Activated CD4-positive, alpha-beta memory T cell treated with anti-CD3 and anti-CD28 coated beads for 36 hours (primary cell): Measurements from ENCODE around the gene PLAGL2. TPM values are rescaled to one million over a fixed set of nuclear protein-coding genes. Genes with fewer than 3 reads are reported as not detected.

Source experiments
- CTCF ChIA-PET: fragments of 350-600 bp; sonication (Branson Sonifier 250); formaldehyde crosslinking; loops from one replicate; lab custom pipeline; 2021; ENCODE audit warnings: antibody characterized with exemption, inconsistent platforms; lab: Charles Lee
- POLR2A ChIA-PET: fragments of 350-600 bp; sonication (Branson Sonifier 250); formaldehyde crosslinking; loops from one replicate; lab custom pipeline; 2021; ENCODE audit warnings: antibody characterized with exemption; lab: Charles Lee
- DNase-seq: peaks from one replicate; pipeline ENCODE4 v3.0.0-alpha.2; 2020
- H3K27ac Mint-ChIP-seq: one replicate; pipeline ENCODE4 v1.8.0; 2021; ENCODE audit warnings: mixed read lengths
- H3K27me3 Mint-ChIP-seq: one replicate; pipeline ENCODE4 v1.8.0; 2021; ENCODE audit warnings: mixed read lengths
- H3K36me3 Mint-ChIP-seq: one replicate; pipeline ENCODE4 v1.8.0; 2021; ENCODE audit warnings: mixed read lengths
- H3K4me1 Mint-ChIP-seq: one replicate; pipeline ENCODE4 v1.8.0; 2021; ENCODE audit warnings: low read depth, mixed read lengths
- H3K4me3 Mint-ChIP-seq: one replicate; pipeline ENCODE4 v1.8.0; 2021; ENCODE audit warnings: mild to moderate bottlenecking, mixed read lengths
- H3K9me3 Mint-ChIP-seq: one replicate; pipeline ENCODE4 v1.8.0; 2021; ENCODE audit warnings: mixed read lengths
- intact Hi-C: fragments of 100-400 bp; cut with micrococcal nuclease; formaldehyde crosslinking; loops from one replicate; pipeline ENCODE4 v1.15.1; 2023
- total RNA-seq, 2 experiments: library from RNA; stranded (reverse); gene quantifications; one replicate each; pipeline ENCODE4 v1.2.3, GENCODE V29; 2021

Gene PLAGL2
- total RNA-seq, 2 experiments from 2014 or later: 93.9 to 95.6 TPM

DNA sequence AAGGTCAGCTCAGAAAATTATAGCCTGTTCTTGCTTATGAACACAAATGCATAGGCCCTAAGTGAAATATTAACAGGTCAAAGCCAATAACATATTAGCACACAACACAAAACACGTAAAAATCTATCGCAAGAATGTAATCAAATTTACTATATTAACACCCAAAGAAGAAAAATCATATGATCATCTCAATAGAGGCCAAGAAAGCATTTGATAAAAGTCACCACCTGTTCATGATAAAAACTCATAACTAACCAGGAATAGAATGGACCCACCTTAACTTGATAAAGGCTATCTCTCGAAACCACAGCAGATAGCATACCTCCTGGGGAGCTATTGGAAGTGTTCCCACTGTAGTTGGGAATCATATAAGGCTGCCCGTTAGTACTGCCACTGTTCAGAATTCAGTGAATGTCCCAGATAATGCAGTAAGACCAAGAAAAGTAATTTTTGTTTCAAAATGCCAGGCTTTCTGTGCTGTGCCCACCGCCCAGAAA is 21.8 kb upstream of the PLAGL2 start:
- CTCF ChIA-PET: interaction anchor here (0.6 kb wide), 1 partner anchor 18 kb away, joined by 3 read pairs; no protein-coding TSS in a partner anchor
- peaks cover 46% of the 10 kb centered on the region for H3K4me1 Mint-ChIP-seq
- POLR2A ChIA-PET: interaction anchor here (1.0 kb wide), 1 partner anchor 134 kb away, joined by 4 read pairs; no protein-coding TSS in a partner anchor
- H3K27ac Mint-ChIP-seq: peak overlapping the region; percentile 70
- no peak for DNase-seq
- no peak overlapping the region for H3K4me3 Mint-ChIP-seq
- H3K9me3 Mint-ChIP-seq: no peaks in the 10 kb centered on the region
- intact Hi-C loops: no loop called here
- no peaks in the 10 kb centered on the region for H3K27me3 Mint-ChIP-seq
- peaks cover 60% of the 10 kb centered on the region for H3K36me3 Mint-ChIP-seq

GRCh38 chr20:32227744-32228688 is 20.5 kb upstream of the PLAGL2 start:
- Mint-ChIP-seq H3K27ac (peak overlapping the region; percentile 42), H3K27me3 (no peaks in the 10 kb centered on the region), H3K36me3 (peaks cover 54% of the 10 kb centered on the region), H3K9me3 (no peaks in the 10 kb centered on the region), H3K4me3 (no peak overlapping the region), H3K4me1 (peaks cover 35% of the 10 kb centered on the region)
- intact Hi-C loops: no loop called here
- DNase-seq: no peak
- CTCF ChIA-PET: no interaction called here
- POLR2A ChIA-PET: no interaction called here

- H3K36me3 Mint-ChIP-seq: peaks cover 54% of the 10 kb centered on the region
- no peak for DNase-seq
- ChIA-PET CTCF (no interaction called here), POLR2A (no interaction called here)
- no peak overlapping the region for H3K4me3 Mint-ChIP-seq
- no peaks in the 10 kb centered on the region for H3K9me3 Mint-ChIP-seq
- peak overlapping the region; percentile 38 for H3K27ac Mint-ChIP-seq
- intact Hi-C loops: no loop called here
- peaks cover 28% of the 10 kb centered on the region for H3K4me1 Mint-ChIP-seq
- no peaks in the 10 kb centered on the region for H3K27me3 Mint-ChIP-seq
Measured at GRCh38 chr20:32227306-32227705, 19.8 kb upstream of the PLAGL2 start.

DNA sequence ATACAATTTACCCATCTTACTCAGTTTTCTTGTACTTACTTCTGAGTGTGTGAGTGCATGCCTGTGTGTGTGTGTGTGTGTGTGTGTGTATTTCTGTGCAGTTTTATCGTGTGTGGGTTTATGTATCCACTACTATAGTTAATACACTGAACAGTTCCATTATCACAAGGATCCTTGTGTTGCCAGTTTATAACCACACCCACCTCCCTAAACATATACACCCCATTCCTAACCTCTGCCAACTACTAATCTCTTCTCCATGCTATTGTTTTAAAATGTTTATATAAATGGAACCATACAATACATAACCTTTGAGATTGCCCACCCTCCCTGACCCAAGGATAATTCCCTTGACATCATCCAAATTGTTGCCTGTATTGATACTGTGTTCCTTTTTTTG is 18.8 kb upstream of the PLAGL2 start:
- Mint-ChIP-seq H3K9me3 (no peaks in the 10 kb centered on the region), H3K4me1 (peaks cover 19% of the 10 kb centered on the region), H3K4me3 (no peak overlapping the region), H3K27me3 (no peaks in the 10 kb centered on the region), H3K36me3 (peaks cover 52% of the 10 kb centered on the region), H3K27ac (peak overlapping the region; percentile 21)
- DNase-seq: no peak
- CTCF ChIA-PET: no interaction called here
- POLR2A ChIA-PET: no interaction called here
- intact Hi-C loops: no loop called here

- peaks cover 7% of the 10 kb centered on the region for H3K4me1 Mint-ChIP-seq
- CTCF ChIA-PET: no interaction called here
- intact Hi-C loops: no loop called here
- H3K9me3 Mint-ChIP-seq: no peaks in the 10 kb centered on the region
- POLR2A ChIA-PET: no interaction called here
- H3K27me3 Mint-ChIP-seq: no peaks in the 10 kb centered on the region
- no peak overlapping the region for H3K27ac Mint-ChIP-seq
- peaks cover 56% of the 10 kb centered on the region for H3K36me3 Mint-ChIP-seq
- no peak for DNase-seq
- no peak overlapping the region for H3K4me3 Mint-ChIP-seq
Measured at GRCh38 chr20:32224463-32224862, 16.9 kb upstream of the PLAGL2 start.

GRCh38 chr20:32218156-32218900 is 10.8 kb upstream of the PLAGL2 start:
- Mint-ChIP-seq H3K4me1 (peaks cover 8% of the 10 kb centered on the region), H3K9me3 (no peaks in the 10 kb centered on the region), H3K36me3 (peaks cover 60% of the 10 kb centered on the region), H3K27ac (peak overlapping the region; percentile 36), H3K27me3 (no peaks in the 10 kb centered on the region), H3K4me3 (no peak overlapping the region)
- POLR2A ChIA-PET: interaction anchor here (1.2 kb wide), 1 partner anchor 10 kb away, joined by 4 read pairs; no protein-coding TSS in a partner anchor
- intact Hi-C loops: no loop called here
- DNase-seq: no peak
- CTCF ChIA-PET: no interaction called here

DNA sequence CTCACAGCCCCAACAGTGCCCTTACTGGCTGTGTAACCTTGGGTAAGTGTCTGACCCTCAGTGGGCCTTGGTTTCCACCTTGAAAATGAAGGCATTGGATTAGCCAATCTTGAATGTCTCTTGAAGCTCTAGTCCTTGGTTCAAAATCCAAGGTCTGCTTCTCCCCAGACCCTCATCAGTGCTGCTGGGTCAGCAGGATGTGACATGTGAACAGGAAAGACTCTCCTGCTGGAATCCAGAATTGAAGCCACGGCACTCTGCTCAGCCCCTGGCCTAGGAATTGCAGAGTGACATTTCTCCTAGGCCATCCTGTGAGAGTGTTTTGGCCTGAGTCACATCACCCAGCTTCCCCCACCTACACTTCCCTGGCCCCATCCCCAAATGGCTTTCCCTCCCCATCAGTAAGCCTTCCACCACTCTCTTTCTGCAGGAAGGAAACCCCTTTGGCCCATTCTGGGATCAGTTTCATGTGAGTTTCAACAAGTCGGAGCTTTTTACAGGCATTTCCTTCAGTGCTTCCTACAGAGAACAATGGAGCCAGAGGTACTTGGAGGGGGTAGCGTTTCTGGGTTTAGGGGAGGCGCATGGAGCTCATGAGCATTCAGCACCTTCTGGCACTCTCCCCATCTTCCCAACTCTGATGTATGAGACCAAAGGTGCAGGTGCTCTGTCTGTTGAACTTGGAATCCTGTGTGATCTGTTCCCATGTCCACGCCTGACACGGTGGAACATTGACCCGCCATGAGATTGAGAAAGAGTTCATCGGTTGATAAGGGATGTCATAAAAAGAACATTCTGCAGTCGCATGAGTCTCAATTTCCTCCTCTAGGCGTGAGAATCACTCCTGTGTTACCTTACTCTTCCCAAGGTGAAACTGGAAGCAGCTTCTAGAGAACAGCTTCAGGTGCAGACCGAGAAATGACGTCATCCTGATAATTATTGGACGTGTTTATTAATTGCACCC is 8.9 kb upstream of the PLAGL2 start:
- Mint-ChIP-seq H3K36me3 (peaks cover 60% of the 10 kb centered on the region), H3K27me3 (no peaks in the 10 kb centered on the region), H3K9me3 (no peaks in the 10 kb centered on the region), H3K4me3 (no peak overlapping the region), H3K4me1 (peaks cover 17% of the 10 kb centered on the region), H3K27ac (no peak overlapping the region)
- ChIA-PET POLR2A (no interaction called here), CTCF (no interaction called here)
- intact Hi-C loops: no loop called here
- DNase-seq: no peak

DNA sequence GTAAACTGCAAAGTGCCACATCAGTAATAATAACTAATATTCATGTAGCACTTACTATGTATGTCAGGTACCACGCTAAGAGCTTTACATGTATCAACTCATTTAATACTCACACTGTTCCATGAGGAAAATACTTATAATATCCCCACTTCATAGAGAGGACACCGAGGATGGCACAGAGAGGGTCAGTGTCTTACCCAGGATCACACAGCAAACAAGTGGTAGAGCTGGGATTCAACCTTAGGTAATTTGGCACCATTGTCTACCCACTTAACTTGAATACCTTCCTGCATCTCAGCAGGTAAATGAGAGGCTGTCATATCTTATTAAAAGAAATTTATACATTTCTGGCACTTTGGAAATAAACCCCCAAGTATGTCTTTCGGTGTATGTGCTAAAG is 8.2 kb upstream of the PLAGL2 start:
- Mint-ChIP-seq H3K9me3 (no peaks in the 10 kb centered on the region), H3K4me3 (no peak overlapping the region), H3K27ac (no peak overlapping the region), H3K36me3 (peaks cover 59% of the 10 kb centered on the region), H3K4me1 (peaks cover 24% of the 10 kb centered on the region), H3K27me3 (no peaks in the 10 kb centered on the region)
- no peak for DNase-seq
- ChIA-PET CTCF (no interaction called here), POLR2A (no interaction called here)
- intact Hi-C loops: no loop called here

DNA sequence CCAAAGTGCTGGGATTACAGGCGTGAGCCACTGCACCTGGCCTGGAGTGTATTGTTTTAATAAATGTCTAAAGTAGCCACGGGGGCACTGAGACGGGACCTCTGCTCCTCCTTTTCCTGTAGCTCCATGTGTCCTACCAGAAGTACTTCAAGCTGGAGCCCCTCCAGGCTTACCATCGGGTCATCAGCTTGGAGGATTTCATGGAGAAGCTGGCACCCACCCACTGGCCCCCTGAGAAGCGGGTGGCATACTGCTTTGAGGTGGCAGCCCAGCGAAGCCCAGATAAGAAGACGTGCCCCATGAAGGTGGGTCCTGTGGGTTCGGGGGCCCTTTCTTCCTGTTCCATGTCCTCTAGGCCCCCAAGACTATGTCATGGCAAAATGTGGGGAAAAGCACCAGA is 7.6 kb upstream of the PLAGL2 start:
- H3K4me3 Mint-ChIP-seq: no peak overlapping the region
- DNase-seq: no peak
- H3K27ac Mint-ChIP-seq: no peak overlapping the region
- ChIA-PET CTCF (no interaction called here), POLR2A (no interaction called here)
- H3K36me3 Mint-ChIP-seq: peaks cover 62% of the 10 kb centered on the region
- no peaks in the 10 kb centered on the region for H3K9me3 Mint-ChIP-seq
- intact Hi-C loops: no loop called here
- peaks cover 29% of the 10 kb centered on the region for H3K4me1 Mint-ChIP-seq
- H3K27me3 Mint-ChIP-seq: no peaks in the 10 kb centered on the region

GRCh38 chr20:32213870-32214269 is 6.3 kb upstream of the PLAGL2 start:
- POLR2A ChIA-PET: interaction anchor here (1.1 kb wide), 1 partner anchor 18 kb away, joined by 3 read pairs; no protein-coding TSS in a partner anchor
- Mint-ChIP-seq H3K4me3 (no peak overlapping the region), H3K27ac (no peak overlapping the region), H3K9me3 (no peaks in the 10 kb centered on the region), H3K27me3 (no peaks in the 10 kb centered on the region), H3K4me1 (peaks cover 39% of the 10 kb centered on the region), H3K36me3 (peaks cover 65% of the 10 kb centered on the region)
- intact Hi-C loops: no loop called here
- CTCF ChIA-PET: no interaction called here
- DNase-seq: no peak

GRCh38 chr20:32209850-32210605 is 2.5 kb upstream of the PLAGL2 start:
- H3K9me3 Mint-ChIP-seq: no peaks in the 10 kb centered on the region
- H3K4me1 Mint-ChIP-seq: peaks cover 50% of the 10 kb centered on the region
- H3K27me3 Mint-ChIP-seq: no peaks in the 10 kb centered on the region
- POLR2A ChIA-PET: interaction anchor here (1.4 kb wide), 1 partner anchor 75 kb away, joined by 4 read pairs; no protein-coding TSS in a partner anchor
- CTCF ChIA-PET: no interaction called here
- intact Hi-C loops: loop anchor here (5.0 kb wide), 2 partner anchors 103 to 372 kb away; partner anchors contain the start of gene TM9SF4
- no peak for DNase-seq
- peak overlapping the region; percentile 87 for H3K27ac Mint-ChIP-seq
- peaks cover 73% of the 10 kb centered on the region for H3K36me3 Mint-ChIP-seq
- H3K4me3 Mint-ChIP-seq: peak overlapping the region; percentile 90
